ENCODE data around the gene RPL31. TPM values are rescaled to one million over a fixed set of nuclear protein-coding genes. Genes with fewer than 3 reads are reported as not detected.

Gene RPL31
- total RNA-seq, 1 experiment from 2014 or later = 1,893 TPM

DNA sequence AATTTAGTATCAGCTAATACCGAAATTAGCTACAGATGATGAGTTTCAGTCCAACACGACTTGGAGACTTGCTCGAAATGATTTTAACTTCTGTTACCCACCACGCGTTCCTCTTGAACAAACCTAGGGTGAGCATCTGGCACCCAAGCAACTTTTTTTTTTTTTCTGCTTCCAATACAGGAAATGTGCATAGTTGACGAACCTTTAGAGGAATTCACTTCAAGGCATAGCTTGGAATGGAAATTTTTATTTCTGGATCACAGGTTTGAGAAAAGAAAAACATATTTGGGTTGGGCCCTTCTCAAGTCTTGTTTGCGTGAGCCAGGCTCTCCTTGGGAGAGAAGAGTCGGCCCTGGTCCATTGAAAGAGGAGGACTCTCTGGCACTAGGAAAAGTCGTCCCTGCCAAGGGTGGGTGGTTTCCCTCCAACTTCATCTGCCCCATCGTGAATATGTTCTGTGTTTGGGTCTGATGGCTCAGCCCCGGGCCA, 37.4 kb upstream of the RPL31 start:
- H4K8ac ChIP-seq (replicated peaks; ENCODE audit: insufficient read length, low read depth, low read length) = no peak overlapping the region
- H3K4me1 Mint-ChIP-seq = peaks cover 9 to 13% of the 10 kb centered on the region in 2 experiments; a peak in 3 of 4 replicates
- no CpG with 5 or more reads among the region's 11 CpGs for WGBS (ENCODE audit: extremely low coverage, insufficient read length, low lambda C conversion rate)

More for the DNA sequence above, 37.4 kb upstream of the RPL31 start:
- H3K4ac ChIP-seq (ENCODE audit: low read depth, low read length) = no peak overlapping the region
- no peak overlapping the region for H2BK20ac ChIP-seq (ENCODE audit: low read depth, low read length, poor library complexity, severe bottlenecking)
- no peak overlapping the region for H3T11ph ChIP-seq (ENCODE audit: low read length)
- no peak overlapping the region for H2AFZ ChIP-seq (ENCODE audit: low read length)
- no peaks in the 10 kb centered on the region for H3K23me2 ChIP-seq (ENCODE audit: insufficient read length, low read depth, low read length, poor library complexity, severe bottlenecking)
- H3K23ac ChIP-seq (ENCODE audit: insufficient read length, low read depth, low read length) = no peak overlapping the region
- H4K91ac ChIP-seq (ENCODE audit: insufficient read length, low read depth, low read length) = no peak overlapping the region
- H3K4me2 ChIP-seq (ENCODE audit: insufficient read depth, insufficient read length, low read length) = no peak overlapping the region
- H4K5ac ChIP-seq (ENCODE audit: insufficient read length, low read depth, low read length) = no peak overlapping the region
- no peaks in the 10 kb centered on the region for H3K79me2 ChIP-seq (ENCODE audit: insufficient read depth, low read length)
- no peaks in the 10 kb centered on the region for H3K9me3 ChIP-seq (ENCODE audit: control insufficient read depth, low read depth, low read length)
- H2BK120ac ChIP-seq (ENCODE audit: low read depth, low read length, poor library complexity, severe bottlenecking) = no peak overlapping the region
- no peak overlapping the region for H3K56ac ChIP-seq (ENCODE audit: insufficient read length, low read depth, low read length)
- Mint-ChIP-seq H3K27ac (no peak overlapping the region), H3K9me3 (no peaks in the 10 kb centered on the region), H3K27me3 (ENCODE audit: low read depth) (no peaks in the 10 kb centered on the region; the same call in 1 of the 2 replicates), H3K36me3 (ENCODE audit: insufficient read depth in 1 of 3, low read depth in 3 of 3) (no peaks in the 10 kb centered on the region), H3K4me3 (no peak overlapping the region)
- H3K4me1 ChIP-seq (ENCODE audit: insufficient read depth, low read length) = no peaks in the 10 kb centered on the region
- no peak overlapping the region for H2BK12ac ChIP-seq (ENCODE audit: insufficient read length, low read depth, low read length)
- H2AK5ac ChIP-seq (ENCODE audit: insufficient read length, low read length) = no peak overlapping the region
- no peaks in the 10 kb centered on the region for H4K20me1 ChIP-seq (ENCODE audit: control insufficient read depth, insufficient read depth, insufficient read length)
- H3K27me3 ChIP-seq (ENCODE audit: insufficient read depth, low read length) = no peaks in the 10 kb centered on the region
- H3K79me1 ChIP-seq (ENCODE audit: insufficient read depth, low read depth, low read length, poor library complexity, severe bottlenecking) = no peaks in the 10 kb centered on the region
- no peak overlapping the region for H2BK15ac ChIP-seq (ENCODE audit: low read depth, low read length)
- H3K9ac ChIP-seq (ENCODE audit: extremely low read depth, insufficient read length, low read length) = no peak overlapping the region
- H2BK5ac ChIP-seq (ENCODE audit: insufficient read length, low read length) = no peak overlapping the region
- no peak overlapping the region for H3K27ac ChIP-seq (ENCODE audit: insufficient read length, low read depth, low read length)
- no peak overlapping the region for H3K18ac ChIP-seq (ENCODE audit: insufficient read length, low read depth, low read length)
- no peak for DNase-seq
- no peak overlapping the region; the same call in 1 of the 2 replicates for H3K14ac ChIP-seq (ENCODE audit: insufficient read depth, low read length)
- TF ChIP-seq CTCF (conservative IDR thresholded peaks at IDR 0.05) = no peak
